Measurements from ENCODE around the gene FAM13C.

- TF ChIP-seq YY1 (tag by site-specific recombination; IDR thresholded peaks at IDR 0.05) (no peak), MZF1 (tag by site-specific recombination; IDR thresholded peaks at IDR 0.05; ENCODE audit: borderline replicate concordance) (no peak), SP2 (tag by site-specific recombination; IDR thresholded peaks at IDR 0.05) (no peak), ZNF639 (tag by site-specific recombination; IDR thresholded peaks at IDR 0.05) (no peak), SALL2 (tag by site-specific recombination; IDR thresholded peaks at IDR 0.05; ENCODE audit: borderline replicate concordance) (no peak), ZBTB11 (tag by site-specific recombination; conservative IDR thresholded peaks at IDR 0.05; ENCODE audit: low read depth) (no peak), ZNF48 (tag by site-specific recombination; IDR thresholded peaks at IDR 0.05) (no peak), KLF9 (tag by site-specific recombination; IDR thresholded peaks at IDR 0.05; ENCODE audit: low read depth) (no peak), ZNF391 (tag by site-specific recombination; IDR thresholded peaks at IDR 0.05; ENCODE audit: borderline replicate concordance, low read depth) (no peak)
- TF ChIP-seq, protein P1, sequence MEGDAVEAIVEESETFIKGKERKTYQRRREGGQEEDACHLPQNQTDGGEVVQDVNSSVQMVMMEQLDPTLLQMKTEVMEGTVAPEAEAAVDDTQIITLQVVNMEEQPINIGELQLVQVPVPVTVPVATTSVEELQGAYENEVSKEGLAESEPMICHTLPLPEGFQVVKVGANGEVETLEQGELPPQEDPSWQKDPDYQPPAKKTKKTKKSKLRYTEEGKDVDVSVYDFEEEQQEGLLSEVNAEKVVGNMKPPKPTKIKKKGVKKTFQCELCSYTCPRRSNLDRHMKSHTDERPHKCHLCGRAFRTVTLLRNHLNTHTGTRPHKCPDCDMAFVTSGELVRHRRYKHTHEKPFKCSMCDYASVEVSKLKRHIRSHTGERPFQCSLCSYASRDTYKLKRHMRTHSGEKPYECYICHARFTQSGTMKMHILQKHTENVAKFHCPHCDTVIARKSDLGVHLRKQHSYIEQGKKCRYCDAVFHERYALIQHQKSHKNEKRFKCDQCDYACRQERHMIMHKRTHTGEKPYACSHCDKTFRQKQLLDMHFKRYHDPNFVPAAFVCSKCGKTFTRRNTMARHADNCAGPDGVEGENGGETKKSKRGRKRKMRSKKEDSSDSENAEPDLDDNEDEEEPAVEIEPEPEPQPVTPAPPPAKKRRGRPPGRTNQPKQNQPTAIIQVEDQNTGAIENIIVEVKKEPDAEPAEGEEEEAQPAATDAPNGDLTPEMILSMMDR (tag by site-specific recombination; IDR thresholded peaks at IDR 0.05) = no peak
Observed at GRCh38 chr10:59206204-59206720, 156.1 kb downstream of the FAM13C start.

Measured in HEK293 (cell line).